Testis (tissue), 2 donors: ENCODE results near the gene HSPG2.
A peak's percentile ranks its signal among the peaks of the same experiment; 100 is the strongest.

ENCODE experiments used
- POLR2A ChIP-seq: fragments of 450-650 bp; IDR thresholded peaks from one replicate; pipeline ENCODE4 v1.6.1; 2017; ENCODE audit warnings: antibody characterized with exemption, mild to moderate bottlenecking, moderate library complexity
- TF ChIP-seq, protein P1 (sequence below), 3 experiments: fragments of 450-650 bp in 2 of 3; fragments of 200-600 bp in 1 of 3; sonication (generic) in 1 of 3; IDR thresholded peaks; one replicate each; pipeline ENCODE4 v1.5.1; 2016 to 2019; ENCODE audit warnings: antibody characterized with exemption in 3 of 3, mild to moderate bottlenecking in 2 of 3, moderate library complexity in 1 of 3

DNA sequence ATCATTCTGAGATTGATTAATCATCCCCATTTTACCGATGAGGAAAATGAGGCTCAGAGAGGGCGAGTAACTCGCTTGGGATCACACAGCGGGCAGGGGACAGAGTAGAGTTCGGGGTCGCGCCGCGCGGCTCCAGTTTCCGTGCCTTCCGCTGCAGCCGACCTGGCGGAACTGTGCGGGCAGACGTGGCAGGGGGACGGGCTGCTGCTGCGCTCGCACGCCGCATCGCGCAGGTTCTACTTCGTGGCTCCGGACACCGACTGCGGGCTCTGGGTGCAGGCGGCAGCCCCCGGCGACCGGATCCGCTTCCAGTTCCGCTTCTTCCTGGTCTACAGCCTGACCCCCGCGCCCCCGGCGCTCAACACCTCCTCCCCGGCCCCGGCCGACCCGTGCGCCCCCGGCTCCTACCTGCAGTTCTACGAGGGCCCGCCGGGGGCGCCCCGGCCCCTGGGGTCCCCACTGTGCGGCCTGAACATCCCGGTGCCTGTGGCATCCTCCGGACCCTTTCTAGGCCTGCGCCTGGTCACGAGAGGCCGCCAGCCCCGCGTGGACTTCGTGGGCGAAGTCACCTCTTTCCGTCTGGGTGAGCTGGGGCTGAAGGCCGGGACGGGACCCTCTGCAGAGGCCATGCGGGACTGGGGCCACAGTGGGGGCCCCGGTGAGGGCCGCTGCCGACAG, 122.7 kb downstream of the HSPG2 start:
- TF ChIP-seq, protein P1, sequence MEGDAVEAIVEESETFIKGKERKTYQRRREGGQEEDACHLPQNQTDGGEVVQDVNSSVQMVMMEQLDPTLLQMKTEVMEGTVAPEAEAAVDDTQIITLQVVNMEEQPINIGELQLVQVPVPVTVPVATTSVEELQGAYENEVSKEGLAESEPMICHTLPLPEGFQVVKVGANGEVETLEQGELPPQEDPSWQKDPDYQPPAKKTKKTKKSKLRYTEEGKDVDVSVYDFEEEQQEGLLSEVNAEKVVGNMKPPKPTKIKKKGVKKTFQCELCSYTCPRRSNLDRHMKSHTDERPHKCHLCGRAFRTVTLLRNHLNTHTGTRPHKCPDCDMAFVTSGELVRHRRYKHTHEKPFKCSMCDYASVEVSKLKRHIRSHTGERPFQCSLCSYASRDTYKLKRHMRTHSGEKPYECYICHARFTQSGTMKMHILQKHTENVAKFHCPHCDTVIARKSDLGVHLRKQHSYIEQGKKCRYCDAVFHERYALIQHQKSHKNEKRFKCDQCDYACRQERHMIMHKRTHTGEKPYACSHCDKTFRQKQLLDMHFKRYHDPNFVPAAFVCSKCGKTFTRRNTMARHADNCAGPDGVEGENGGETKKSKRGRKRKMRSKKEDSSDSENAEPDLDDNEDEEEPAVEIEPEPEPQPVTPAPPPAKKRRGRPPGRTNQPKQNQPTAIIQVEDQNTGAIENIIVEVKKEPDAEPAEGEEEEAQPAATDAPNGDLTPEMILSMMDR (IDR thresholded peaks at IDR 0.05) = peak; percentile 31 to 58 (median 37)
- no peak for TF ChIP-seq POLR2A
